ENCODE results near the gene PTPRN2.
"Not testable (repeated sequence)": the region's sequence is repeated elsewhere in the genome, so short reads cannot be mapped to it uniquely, and the experiment has no call there.

The PTPRN2 gene

DNA sequence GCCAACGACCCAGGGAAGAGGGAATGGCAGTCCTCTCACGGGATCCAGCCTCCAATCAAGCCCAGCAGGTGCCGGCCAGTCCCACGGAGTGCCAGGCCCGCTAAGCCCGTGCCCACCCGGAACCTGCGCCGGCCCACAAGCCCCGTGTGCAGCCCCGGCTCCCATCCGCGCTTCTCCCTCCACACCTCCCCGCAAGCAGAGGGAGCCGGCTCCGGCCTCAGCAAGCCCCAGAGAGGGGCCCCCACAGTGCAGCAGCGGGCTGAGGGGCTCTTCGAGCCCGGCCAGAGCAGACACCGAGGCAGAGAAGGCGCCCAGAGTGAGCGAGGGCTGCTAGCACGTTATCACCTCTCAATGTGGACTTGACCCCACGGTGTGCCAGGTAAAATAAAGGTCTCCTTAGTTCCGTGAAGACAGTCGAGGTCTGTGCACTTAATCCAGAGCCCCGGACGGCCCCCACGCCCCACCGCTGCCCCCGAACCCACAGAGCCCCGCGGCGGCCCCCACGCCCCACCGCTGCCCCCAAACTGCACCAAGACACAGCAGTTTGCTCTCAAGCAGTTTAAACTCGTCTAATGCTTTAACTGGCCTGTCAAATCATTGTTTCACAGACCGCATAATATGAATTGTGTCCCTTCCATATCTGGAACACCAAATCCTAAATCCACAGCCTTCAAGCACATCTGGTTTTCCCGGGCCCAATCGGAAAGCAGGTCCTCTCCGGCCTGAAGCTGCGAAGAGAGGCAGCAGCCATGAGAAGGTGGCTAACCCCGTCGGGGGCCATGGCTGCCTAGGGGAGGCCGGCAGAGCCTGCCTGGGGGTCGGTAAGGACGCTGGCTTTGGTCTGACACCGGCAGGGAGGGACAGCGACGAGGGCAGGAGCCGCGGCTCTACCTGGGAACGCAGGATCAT, 307.8 kb downstream of the PTPRN2 start:
- no peak for DNase-seq (ENCODE audit: low read depth in 2 of 2)

DNA sequence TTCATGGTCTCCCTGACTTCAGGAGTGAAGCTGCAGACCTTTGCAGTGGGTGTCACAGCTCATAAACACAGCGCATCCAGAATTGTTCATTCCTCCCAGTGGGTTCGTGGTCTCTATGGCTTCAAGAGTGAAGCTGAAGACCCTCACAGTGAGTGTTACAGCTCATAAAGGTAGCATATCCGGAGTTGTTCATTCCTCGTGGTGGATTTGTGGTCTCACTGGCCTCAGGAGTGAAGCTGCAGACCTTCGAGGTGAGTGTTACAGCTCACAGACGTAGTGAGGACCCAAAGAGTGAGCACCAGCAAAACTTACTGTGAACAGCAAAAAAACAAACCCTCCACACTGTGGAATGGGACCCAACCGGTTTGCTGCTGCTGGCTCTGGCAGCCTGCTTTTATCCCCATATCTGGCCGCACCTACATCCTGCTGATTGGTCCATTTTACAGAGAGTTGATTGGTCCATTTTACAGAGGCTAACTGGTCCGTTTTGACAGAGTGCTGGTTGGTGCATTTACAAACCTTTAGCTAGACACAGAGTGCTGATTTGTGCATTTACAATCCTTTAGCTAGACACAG, 308.8 kb downstream of the PTPRN2 start:
- no peak for DNase-seq (ENCODE audit: low read depth in 2 of 2)

DNA sequence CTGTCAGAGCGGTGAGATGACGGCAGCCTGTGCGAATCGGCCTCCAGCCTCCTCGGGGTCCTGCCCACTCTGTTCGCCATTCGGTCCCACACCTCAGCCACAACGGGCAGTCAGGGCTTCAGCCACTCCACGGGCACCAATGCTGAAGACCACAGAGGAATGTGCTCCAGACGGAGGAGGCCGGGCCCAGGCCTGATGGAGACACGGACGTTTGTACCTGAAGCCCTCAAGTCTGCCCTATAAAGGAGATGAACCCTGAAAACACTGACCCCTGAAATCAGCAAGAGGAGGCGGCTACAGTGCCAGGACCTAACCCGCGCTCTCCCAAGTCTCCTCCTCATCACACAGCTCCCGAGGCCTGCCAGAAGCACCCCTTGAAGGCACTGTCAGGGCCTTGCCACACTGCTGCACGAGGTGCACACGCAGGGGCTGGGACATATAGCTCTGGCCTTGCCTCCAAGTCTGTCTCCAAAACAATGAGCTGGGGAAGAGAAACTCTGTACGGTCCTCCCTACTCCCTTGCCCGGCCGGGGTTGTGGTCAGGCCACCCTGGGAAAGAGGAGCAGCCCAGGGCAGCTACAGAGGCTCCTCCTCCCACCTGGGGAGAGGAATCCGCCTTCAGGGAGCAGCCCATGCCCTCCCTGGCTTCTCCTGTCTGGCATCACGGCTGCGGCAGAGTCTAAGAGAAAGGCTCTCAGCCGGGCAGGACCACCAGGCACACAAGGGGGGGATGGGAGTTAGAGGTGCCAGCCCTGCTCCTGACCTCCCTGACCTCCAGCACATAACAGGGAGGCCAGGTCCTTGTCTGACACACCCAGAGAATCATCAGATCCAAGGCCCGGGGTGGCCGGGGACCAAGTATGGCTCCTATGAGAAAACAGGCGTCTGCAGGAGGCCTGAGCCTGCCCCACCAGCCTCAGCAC, 310.1 kb downstream of the PTPRN2 start:
- DNase-seq (ENCODE audit: low read depth in 2 of 2): no peak

DNA sequence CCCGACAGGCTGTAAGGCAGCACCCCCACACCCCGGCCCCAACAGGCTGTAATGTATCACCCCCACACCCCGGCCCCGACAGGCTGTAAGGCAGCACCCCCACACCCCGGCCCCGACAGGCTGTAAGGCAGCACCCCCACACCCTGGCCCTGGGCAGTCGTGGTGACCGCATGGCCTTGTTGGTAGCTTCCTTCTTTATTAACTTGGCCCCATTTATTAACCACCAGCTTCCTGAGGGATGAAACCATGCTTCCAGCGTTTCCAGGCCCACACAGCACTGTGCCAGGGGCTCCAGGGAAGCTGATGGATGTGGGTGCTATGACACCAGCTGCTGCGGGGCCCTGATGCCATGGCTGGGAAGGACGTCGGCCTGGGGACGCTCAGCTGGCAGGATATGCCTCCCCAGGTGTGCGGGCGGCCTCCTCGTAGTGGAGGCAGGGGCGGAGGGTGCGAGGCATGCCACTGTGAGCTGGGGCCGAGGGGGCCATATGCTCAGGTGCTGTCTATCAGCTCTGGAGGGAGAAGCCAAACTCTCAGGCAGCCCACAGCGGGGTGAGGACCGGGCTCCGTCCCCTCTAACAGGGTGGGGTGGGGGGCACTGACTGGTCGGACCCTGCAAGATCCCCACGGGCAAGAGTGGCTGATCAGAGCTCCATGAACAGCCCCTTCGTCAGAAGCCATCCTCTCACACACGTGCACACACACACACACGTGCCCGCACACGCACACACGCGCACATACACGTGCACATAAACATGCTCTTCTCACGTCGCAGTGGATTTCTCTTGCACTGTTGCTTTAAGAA, 311.0 kb downstream of the PTPRN2 start:
- no peak for DNase-seq (ENCODE audit: low read depth in 2 of 2)

DNA sequence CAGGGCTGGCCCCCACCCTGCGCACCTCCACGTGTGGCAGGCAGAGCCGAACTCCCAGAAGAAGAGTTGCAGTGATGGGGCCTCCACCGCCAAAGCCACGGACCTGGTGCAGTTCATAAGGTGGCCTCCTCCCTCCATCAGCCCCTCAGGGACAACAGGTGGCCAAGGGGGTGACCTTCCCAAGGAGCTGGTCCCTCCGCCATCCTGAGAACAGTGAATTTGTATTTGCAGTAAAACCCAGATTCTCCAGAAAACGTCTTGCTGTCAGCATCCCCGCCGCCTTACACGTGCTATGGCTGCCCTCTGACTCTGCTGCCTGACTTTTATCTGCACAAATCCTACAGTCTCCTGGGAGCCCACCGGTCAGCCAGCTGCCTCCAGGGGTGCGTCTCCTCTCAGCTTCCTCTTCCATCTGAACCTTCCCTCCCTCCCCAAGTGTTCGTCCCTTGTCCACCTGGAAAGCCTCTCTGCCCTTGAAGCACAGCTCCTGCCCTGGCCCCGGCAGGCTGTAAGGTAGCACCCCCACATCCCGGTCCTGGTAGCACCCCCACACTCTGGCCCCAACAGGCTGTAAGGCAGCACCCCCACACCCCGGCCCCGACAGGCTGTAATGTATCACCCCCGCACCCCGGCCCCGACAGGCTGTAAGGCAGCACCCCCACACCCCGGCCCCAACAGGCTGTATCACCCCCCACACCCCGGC, 311.8 kb downstream of the PTPRN2 start:
- DNase-seq (ENCODE audit: low read depth in 2 of 2): no peak

DNA sequence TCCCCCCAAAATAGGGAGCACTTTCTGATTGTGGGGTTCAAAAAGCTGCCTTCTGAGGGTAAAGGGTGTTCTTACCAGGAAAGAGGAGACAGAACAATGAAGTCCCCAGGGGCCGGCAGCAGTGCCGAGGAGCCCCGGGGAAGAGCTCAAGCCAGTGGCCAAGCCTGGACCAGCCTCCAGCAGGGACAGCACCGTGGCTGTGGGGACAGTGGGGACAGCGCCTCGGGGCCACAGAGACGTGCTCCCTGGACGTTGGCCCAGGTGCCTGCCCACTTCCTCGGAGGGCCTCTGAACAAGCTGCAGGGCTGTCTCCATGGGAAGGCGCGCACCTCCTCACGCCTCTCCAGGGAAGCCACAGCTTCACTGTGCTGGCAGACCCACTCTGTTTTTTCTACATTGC, 312.6 kb downstream of the PTPRN2 start:
- no peak for DNase-seq (ENCODE audit: low read depth in 2 of 2)

DNA sequence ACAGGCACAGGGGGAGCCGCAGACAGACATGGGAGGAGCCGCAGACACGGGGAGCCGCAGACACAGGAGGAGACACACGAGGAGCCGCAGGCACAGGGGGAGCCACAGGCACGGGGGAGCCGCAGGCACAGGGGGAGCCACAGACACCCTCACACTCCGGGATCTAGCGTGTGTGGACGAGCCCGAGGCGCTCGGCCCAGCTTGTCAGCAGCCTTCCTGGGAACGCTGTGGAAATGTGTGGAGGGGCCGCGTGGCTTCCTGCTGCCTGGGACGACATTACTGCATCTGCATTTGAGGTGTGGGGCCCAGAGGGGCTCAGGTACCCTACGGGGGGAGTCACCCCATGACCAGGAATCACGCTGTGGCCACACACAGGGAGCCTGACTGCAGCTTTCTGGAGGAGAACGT, 313.2 kb downstream of the PTPRN2 start:
- DNase-seq (ENCODE audit: low read depth in 2 of 2): no peak

DNA sequence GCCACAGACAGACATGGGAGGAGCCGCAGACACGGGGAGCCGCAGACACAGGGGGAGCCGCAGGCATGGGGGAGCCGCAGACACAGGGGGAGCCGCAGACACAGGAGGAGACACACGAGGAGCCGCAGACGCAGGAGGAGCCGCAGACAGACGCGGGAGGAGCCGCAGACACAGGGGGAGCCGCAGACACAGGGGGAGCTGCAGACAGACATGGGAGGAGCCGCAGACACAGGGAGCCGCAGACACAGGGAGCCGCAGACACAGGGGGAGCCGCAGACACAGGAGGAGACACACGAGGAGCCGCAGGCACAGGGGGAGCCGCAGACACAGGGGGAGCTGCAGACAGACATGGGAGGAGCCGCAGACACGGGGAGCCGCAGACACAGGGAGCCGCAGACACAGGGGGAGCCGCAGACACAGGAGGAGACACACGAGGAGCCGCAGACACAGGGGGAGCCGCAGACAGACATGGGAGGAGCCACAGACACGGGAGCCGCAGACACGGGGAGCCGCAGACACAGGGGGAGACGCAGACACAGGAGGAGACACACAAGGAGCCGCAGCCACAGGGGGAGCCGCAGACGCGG, 313.8 kb downstream of the PTPRN2 start:
- DNase-seq (ENCODE audit: low read depth in 2 of 2): not testable (repeated sequence)

DNA sequence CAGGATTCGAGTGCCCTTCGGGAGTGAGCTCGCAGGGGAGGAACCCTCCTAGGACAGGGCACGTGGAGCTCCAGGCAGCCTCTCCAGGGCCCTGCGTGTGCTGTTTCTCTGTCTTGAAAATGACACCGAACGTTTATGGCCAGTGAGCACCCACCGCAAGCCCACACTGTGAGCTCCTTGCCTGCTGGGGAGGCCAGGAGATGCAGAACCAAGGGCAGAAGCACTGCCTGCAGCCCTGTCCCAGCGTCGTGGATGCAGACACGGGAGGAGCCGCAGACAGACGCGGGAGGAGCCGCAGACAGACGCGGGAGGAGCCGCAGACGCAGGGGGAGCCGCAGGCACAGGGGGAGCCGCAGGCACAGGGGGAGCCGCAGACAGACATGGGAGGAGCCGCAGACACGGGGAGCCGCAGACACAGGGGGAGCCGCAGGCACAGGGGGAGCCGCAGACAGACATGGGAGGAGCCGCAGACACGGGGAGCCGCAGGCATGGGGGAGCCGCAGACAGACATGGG, 314.4 kb downstream of the PTPRN2 start:
- no peak for DNase-seq (ENCODE audit: low read depth in 2 of 2)

DNA sequence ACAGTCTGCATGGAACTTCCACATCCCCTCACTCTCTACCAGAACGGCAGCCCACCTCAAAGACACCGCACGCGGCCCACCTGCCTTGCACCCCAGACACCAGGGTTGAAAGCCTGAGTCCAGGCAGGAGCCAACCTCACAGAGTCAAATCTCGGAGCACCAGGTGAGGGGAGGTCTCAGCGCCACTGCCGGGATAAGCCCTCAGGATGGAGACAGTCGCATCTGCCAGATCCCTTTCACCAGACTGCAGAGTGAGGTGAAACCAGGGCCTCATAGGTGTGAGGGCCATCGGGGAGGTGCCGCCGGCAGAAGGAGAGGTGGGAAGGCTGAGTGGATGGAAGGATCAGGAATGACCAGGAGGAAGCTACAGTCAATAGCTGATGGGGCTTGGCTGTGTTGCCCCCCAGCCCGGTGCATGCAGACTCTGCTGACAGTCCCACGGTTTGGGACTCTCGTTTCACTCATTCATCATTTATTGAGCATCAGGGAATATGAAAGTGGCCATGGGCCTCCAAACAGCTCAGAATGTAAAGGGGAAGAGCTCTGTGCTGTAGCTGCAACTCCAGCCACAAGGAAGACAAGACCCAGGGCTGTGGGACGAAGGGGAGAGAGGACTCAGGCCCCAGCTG, 315.0 kb downstream of the PTPRN2 start:
- DNase-seq (ENCODE audit: low read depth in 2 of 2): no peak

DNA sequence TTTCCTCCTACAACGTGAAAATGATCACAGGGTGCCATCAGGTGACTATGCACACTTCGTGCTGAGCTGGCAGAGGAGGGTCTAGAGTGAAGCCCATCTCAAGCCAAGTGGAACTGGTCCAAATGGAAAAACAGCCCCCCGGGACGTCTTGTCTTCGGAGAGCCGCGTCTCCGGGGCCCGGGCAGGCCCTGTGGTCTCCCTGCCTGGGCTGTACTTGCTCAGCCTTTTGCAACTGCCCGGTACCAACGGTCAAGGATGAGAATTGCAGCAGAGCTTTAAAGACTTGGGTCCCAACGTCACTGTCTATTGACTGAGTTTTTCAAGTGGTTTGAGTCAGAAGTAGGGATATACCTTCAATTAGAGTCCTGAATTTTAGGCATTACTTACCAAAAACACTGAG, 315.5 kb downstream of the PTPRN2 start:
- DNase-seq (ENCODE audit: low read depth in 2 of 2): no peak

DNA sequence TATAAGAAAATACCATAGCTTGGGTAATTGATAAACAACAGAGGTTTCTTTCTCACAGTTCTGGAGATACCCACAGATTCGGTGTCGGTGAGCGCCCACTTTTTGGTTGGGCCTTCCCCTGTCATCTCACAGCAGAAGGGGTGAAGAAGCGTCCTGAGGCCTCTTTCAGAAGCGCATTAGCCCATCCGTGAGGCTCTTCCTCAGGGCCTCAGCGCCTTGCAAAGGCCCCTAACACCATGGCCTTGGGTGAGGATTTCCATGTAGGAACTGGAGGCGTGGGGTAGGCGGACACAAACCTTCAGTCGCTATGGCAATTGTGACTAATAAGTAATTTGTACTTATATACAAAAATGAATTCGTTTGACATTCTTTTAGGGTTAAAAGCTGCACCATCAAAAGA, 316.0 kb downstream of the PTPRN2 start:
- no peak for DNase-seq (ENCODE audit: low read depth in 2 of 2)

DNA sequence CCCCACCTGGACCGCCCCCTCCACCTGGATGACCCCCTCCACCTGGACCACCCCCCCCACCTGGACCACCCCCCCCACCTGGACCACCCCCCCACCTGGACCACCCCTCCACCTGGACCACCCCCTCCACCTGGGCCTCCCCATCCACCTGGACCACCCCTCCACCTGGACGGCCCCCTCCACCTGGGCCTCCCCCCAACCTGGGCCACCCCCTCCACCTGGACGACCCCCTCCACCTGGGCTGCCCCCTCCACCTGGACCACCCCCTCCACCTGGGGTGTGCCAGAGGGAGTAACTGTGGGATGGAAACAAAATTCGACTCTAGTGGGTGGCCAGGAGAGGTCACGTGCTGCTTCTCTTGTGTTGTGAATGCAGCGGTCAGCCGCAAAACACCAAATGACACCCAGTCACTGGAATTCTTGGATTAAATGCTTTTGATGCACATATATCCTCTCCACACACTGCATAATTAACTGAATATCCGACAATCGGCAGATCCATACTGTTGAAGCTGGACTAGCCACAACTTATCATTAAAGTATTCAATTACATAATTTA, 316.7 kb downstream of the PTPRN2 start:
- DNase-seq (ENCODE audit: low read depth in 2 of 2): no peak

DNA sequence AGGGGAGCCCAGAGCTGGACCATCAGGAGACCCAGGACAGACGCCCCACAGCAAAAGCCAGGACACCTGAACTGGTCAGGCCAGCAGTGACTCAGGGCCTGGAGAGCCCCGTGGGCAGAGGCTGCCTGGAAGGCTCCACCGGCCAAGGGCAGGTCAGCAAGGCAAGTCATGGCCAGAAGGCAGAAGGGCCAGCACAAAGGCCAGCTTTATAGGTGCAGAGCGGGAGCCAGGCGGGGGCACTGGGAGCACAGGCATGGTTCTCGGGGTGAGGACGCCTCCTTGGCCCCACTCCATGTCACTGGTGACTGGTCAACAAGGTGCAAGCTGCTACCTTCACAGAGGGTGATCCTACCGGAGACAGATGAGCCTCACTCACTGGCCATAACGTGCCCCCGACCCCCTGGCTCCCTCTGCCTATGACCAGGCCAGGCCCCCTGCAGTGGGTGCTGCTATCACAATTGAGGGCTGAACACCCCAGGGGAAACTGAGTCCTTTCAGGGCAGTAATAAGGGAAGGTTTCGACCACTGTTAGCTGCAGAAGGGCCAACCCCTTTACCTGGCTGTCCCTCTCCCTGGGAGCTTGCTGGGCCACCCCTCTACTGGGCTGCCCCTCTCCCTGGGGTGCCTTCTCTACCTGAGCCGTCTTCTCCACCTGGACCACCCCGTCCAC, 317.4 kb downstream of the PTPRN2 start:
- no peak for DNase-seq (ENCODE audit: low read depth in 2 of 2)

DNA sequence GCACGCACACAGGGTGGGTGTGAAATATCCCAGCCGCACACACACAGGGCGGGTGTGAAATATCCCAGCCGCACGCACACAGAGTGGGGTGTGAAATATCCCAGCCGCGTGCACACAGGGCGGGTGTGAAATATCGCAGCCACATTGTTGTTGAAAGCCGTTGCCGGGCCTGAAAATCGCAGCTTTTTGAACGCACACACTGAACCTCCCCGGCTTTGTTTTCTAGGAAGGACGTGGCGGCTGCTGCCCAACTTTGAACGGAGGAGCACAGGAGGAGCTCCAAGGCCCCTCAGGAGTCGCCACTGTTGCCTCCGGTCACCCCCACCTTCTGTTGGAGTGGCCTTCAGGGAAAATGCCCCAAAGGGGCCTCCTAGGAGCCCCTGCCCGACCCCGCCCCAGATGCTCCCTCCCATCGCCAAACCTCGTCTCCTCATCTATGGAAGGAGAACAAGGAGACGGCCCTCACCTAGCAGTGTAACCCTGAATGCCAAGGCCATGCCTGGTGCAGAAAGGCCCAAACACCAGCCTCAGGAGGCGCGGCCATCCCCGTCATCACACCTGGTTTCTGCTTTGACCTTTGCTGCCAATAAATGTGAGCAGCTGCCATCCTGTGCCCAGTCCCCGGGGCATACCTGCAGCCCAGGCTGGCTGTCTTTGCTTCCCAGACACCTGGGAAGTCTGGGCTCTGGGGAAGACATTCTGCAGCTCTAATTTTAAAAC, 318.6 kb downstream of the PTPRN2 start:
- DNase-seq (ENCODE audit: low read depth in 2 of 2): no peak

DNA sequence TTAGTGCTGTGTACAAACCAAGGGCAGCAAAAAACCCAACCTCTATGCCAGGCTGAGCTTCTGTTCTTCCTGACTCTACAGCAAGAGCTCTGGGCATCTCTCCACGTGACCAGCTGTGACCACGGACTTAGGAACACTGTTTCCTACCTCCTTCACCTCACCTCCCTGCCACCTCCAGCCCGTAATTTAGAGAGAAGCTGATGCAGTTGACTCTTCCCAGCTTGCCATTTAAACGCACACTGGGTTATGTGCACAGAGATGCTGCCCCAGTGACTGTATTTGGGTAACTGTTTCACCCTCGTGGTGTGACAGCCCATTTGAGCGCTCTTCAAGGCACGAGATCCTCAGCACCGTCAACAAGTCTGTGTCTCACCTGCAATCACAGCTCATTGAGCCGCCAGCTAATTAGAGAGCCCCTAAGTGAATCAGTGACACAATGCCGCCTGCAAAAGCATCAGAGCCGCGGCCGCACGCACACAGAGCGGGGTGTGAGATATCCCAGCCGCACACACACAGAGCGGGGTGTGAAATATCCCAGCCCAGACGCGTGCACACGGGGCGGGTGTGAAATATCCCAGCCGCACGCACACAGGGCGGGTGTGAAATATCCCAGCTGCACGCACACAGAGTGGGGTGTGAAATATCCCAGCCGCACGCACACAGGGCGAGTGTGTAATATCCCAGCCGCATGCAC, 319.7 kb downstream of the PTPRN2 start:
- DNase-seq (ENCODE audit: low read depth in 2 of 2): no peak

All from activated CD4-positive, alpha-beta T cell treated with anti-CD3 and anti-CD28 coated beads for 24 hours (primary cell).